Frontal cortex (tissue), 4 donors: ENCODE data around the gene MKNK2. TPM values are rescaled to one million over a fixed set of nuclear protein-coding genes. Genes with fewer than 3 reads are reported as not detected.
A peak's percentile ranks its signal among the peaks of the same experiment; 100 is the strongest.
"Not testable (repeated sequence)": the region's sequence is repeated elsewhere in the genome, so short reads cannot be mapped to it uniquely, and the experiment has no call there.

ENCODE experiments used
- DNase-seq, 2 donors: peaks; one replicate each; pipeline ENCODE4 v3.0.0; 2012; ENCODE audit warnings: low spot score in 2 of 2
- FAIRE-seq: peaks from 2 replicates; lab custom pipeline; 2012; peaks lifted over from hg19 to GRCh38; lab: Jason Lieb, UNC
- total RNA-seq: library from RNA; depleted of rRNA; stranded (reverse); fragments of >200 nt; gene quantifications from one replicate; pipeline ENCODE4 v1.2.3, GENCODE V29; 2014
- donor health status: control.
- donor health status: control.
- donor health status: control.

MKNK2 gene
- total RNA-seq = 18.3 TPM

DNA sequence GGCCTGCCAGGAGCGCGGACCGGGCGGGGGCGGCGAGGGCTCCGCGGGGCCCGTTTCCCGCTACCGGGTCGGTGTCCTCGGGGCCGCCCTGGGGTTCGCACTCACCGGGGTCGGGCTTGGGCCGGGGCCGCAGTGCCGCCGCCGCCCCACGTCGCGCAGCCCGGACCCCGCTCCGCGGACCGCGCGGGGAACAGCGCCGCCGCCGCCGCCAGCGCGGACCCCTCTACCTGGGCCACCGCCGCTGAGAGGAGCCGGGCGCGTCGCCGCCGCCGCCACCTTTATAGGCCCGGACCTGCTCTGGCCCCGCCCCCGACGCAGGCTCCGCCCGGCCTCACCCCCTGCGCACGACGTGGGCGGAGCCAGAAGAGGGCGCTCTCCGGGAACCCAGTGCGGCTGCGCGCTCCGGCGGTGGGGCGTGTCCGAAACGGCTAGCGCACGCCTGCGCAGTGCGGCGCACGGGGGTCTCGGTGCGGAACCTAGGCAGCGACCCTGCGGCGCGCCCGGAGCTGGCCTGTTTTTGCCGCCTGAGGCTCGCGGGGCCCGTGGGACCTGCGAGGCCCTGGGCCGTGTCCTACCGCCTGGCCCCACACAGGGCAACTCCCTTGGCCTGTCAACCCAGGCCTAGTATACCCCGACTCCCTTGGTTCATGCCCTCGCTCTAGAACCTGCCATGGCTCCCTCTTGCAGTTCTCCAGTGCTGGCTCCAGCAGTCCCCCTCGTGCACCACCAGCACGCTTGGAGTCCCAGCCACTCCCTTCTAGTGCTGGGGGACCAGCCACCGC lies at the start of gene MKNK2:
Gene MKNK2 (minus strand): TSS at position 254 of the 782 bp plus-strand sequence. CDS start 393 bp downstream, outside the sequence.
- no peak for FAIRE-seq

DNA sequence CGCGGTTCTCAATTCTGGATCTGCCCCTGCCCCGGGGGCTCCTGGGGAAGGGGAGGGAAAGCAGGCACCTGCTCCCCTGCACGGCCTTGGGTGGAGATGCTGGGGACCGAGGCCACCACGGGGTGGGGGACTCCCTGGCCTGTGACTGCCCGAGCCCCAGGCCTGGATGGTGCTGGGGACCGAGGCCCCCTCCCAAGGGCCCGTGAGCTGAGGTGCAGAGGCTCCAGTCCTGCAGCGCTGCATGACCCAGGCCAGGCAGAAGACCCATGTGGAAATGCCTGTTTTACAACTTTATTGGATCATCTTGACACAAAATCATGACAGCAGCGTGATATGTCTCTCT lies 49.6 kb upstream of the MKNK2 start:
- FAIRE-seq = no peak
- DNase-seq = no peak

More for the DNA sequence above, at the start of gene MKNK2:
- DNase-seq = peak; percentile 99 to 100

DNA sequence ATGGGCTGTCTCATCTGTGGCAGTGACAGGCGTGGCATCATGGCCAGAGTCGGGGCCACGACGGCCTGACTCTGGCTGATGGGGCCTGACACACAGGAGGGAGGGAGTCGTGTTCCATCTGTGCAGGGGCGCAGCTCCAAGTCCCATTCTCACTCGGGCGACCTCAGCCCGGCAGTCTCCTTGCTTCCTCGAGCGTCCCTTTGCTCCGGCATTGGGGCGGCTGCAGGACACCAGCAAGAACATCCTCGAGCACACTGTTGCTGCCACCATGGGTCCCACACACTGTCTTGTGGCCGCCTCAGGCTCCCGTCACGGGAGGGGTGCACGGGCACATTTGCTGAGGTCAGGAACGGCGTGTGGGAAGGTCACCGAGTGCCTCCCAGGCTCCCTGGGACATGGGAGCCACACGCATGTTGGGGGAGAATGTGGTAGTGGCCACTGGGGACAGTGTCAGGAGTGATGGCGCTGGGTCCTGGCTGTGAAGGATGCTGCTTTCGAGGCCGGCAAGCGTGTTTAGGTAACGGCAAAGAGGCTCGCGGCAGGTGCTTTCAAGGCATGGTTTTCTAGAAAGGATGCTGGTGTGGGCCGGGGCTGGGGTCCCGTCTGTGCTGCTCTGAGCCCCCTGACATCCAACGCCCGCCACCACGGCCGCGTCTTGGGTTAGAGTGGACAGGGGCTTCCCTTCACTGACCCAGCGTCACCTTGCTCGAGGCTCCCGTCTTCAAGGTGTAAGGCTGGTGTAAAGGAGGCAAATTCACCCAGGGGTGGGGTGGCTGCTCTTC lies 49.1 kb upstream of the MKNK2 start:
- FAIRE-seq (no peak), DNase-seq (no peak)

DNA sequence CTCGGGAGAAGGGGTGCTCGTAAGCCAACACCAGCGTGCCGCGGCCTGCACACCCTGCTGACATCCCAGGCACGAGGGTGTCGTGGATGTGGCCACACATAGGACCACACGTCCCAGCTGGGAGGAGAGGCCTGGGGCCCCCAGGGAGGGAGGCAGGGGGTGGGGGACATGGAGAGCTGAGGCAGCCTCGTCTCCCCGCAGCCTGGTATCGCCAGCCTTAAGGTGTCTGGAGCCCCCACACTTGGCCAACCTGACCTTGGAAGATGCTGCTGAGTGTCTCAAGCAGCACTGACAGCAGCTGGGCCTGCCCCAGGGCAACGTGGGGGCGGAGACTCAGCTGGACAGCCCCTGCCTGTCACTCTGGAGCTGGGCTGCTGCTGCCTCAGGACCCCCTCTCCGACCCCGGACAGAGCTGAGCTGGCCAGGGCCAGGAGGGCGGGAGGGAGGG lies 48.0 kb upstream of the MKNK2 start:
- FAIRE-seq (no peak), DNase-seq (no peak)

DNA sequence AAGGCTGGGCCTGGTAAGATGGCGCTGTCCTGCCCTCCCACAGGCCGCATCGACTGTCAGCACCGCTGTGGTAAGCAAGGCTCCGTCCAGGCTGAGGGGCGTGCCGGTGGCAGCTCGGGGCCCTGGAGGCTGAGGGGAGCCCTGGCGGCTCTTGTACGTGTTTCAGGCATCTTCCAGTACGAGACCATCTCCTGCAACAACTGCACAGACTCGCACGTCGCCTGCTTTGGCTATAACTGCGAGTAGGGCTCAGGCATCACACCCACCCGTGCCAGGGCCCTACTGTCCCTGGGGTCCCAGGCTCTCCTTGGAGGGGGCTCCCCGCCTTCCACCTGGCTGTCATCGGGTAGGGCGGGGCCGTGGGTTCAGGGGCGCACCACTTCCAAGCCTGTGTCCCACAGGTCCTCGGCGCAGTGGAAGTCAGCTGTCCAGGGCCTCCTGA lies 46.9 kb upstream of the MKNK2 start:
- DNase-seq (no peak), FAIRE-seq (no peak)

DNA sequence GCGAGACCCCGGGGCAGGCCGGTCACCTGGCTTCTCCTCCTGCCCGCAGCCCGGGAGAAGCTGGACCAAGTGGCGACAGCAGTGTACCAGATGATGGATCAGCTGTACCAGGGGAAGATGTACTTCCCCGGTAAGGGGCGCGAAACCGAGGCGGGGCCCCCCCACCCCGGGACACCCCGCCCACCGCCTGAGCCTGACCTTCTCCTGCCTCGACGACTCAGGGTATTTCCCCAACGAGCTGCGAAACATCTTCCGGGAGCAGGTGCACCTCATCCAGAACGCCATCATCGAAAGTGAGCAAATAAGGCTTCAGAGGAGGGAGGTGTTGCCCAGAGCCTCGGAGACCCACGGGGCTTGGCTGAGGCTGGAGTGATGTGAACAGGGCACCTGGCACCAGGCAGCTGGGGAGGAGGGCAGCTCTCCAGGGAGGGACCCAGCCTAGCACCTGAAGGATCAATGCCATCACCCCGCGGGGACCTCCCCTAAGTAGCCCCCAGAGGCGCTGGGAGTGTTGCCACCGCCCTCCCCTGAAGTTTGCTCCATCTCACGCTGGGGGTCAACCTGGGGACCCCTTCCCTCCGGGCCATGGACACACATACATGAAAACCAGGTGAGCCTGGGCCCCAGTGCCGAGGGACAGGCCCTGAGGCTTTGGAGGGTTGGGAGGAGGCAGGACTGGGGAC lies 46.3 kb upstream of the MKNK2 start:
- DNase-seq = no peak
- no peak for FAIRE-seq

DNA sequence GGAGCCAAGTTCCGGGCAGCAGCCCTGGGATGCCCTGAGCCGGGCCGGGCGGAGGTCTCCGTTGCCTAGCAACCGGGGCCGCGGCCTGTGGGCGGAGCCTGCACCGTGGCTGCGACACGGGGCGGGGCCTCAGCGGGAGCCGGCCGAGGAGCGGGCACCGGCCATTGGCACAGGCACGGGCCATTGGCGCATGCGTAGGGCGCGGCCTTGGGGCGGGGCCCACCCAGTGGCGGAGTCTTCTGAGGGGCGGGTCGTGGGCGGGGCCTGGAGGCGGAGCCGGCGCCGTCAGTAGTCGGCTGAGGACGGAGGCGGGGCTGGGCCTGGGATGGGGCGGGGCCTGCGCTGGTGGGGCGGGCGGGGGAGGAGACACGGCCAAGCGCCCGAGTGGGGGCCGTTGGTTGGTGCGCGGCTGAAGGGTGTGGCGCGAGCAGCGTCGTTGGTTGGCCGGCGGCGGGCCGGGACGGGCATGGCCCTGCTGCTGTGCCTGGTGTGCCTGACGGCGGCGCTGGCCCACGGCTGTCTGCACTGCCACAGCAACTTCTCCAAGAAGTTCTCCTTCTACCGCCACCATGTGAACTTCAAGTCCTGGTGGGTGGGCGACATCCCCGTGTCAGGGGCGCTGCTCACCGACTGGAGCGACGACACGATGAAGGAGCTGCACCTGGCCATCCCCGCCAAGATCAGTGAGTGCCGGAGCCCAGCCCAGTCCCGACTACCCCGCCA lies 45.6 kb upstream of the MKNK2 start, which contains the start of gene IZUMO4:
Gene IZUMO4 (plus strand): TSS at position 436 of the 723 bp plus-strand sequence. CDS start 31 bp downstream, at position 467.
- FAIRE-seq (no peak), DNase-seq (peak; percentile 99)

DNA sequence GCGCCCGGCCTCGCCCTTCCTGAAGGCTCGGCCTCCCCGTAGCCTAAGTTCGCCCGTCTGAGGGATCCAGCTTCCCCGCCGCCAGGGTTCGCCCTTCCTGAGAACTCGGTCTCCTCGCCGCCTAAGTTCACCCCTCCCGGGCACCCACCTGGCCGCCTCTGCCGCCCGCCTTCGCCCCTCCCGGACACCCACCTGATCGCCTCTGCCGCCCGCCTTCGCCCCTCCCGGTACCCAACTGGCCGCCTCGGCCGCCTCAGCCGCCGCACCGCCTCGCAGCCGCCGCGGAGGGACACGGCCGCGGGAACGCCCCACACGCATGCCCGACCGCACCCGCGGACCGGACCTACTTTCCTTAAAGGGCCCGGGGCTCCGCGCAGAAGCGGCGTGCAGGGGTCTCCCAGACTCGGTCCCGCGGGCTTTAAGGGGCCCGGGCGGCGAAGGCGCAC lies 45.0 kb upstream of the MKNK2 start, which contains the start of gene MOB3A:
Gene MOB3A (minus strand): TSS at position 293 of the 446 bp plus-strand sequence. CDS start 17,766 bp downstream, outside the sequence.
- DNase-seq = no peak
- no peak for FAIRE-seq

DNA sequence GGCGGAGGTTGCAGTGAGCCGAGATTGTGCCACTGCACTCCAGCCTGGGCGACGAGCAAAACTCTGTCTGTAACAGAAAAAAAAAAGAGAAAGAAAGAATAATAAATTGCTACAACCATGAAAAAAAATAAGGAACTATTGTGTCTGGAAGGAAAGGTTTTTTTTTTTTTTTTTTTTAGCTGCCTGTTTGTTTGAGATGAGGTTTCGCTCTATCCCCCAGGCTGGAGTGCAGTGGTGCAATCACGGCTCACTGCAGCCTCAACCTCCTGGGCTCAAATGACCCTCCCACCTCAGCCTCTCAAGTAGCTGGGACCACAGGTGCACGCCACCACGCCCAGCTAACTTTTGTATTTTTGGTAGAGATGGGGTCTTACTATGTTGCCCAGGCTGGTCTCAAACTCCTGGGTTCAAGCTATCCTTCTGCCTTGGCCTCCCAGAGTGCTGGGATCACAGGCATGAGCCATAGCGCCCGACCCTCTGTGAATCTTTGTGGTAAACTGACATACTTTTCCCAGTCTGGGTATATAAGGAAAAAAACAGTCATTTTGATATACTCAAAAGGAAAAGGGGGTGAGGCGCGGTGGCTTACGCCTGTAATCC lies 41.0 kb upstream of the MKNK2 start:
- FAIRE-seq, DNase-seq: not testable (repeated sequence)

DNA sequence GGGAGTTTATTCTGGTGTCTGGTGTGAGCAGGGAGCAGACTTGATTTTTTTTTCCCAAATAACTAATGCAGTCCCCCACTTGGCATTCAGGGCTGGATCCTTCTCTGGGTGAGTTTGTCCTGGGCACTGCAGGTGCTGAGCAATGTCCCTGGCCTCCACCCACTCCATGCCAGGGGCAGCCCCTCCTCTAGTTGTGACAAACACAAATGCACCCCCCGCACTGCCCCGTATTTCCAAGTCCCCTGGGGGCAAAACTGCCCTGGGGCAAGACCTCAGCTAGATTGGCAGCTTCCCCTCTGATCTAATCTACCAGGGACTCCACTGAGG lies 38.6 kb upstream of the MKNK2 start:
- DNase-seq (no peak), FAIRE-seq (no peak)

DNA sequence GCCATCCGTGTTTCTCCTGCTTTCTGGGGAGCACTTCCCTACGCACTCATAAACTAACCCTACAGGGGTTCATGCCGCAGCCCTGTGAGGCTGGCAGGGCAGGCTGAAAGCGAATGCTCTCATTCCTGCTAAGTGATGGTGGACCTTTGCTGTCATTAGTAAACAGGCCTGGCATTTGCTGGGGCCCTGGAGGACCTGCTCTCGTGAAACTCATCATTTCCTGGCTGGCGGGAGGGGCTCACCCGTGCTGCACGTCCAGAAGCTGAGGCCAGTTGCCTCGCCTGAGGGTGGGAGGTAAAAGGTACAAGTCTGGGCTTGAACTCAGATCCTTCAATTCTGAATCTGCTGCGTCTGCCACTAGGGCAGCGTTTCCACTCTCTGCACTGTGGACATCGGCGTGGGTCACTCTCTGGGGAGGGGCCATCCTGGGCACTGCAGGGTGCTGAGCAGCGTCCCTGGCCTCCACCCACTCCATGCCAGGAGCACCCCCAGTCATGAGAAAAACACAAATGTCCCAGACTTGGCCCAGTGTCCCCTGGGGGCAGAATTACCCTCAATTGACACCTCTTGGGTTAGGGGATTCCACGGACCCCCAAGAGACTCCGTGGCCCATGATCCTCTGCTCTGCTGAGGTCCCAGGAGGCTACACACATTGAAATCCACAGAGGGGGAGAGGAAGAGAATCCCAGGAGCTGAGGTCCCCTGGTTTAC lies 38.1 kb upstream of the MKNK2 start:
- FAIRE-seq (no peak), DNase-seq (no peak)

DNA sequence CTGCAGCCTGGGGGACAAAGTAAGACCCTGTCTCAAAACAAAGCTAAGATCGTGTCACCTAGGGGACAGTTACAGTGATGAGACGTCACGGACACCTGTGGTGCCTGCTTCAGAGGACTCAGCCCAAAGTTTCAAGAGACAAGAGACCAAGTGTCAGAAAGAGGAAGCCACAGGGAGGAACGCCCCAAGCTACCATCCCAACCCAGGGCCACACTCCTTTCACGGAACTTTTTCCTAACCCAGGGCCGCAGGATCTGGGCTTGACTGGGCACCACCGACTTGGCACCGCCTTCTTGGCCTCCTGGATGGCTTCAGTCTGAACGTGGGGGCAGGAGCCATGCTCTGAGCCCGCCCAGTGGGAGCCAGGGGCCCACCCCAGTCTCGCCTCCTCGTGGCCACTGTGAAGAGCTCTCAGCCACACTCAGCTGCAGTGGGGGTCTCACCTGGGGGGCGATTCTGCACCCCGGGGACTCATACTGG lies 36.6 kb upstream of the MKNK2 start:
- DNase-seq (no peak), FAIRE-seq (no peak)

DNA sequence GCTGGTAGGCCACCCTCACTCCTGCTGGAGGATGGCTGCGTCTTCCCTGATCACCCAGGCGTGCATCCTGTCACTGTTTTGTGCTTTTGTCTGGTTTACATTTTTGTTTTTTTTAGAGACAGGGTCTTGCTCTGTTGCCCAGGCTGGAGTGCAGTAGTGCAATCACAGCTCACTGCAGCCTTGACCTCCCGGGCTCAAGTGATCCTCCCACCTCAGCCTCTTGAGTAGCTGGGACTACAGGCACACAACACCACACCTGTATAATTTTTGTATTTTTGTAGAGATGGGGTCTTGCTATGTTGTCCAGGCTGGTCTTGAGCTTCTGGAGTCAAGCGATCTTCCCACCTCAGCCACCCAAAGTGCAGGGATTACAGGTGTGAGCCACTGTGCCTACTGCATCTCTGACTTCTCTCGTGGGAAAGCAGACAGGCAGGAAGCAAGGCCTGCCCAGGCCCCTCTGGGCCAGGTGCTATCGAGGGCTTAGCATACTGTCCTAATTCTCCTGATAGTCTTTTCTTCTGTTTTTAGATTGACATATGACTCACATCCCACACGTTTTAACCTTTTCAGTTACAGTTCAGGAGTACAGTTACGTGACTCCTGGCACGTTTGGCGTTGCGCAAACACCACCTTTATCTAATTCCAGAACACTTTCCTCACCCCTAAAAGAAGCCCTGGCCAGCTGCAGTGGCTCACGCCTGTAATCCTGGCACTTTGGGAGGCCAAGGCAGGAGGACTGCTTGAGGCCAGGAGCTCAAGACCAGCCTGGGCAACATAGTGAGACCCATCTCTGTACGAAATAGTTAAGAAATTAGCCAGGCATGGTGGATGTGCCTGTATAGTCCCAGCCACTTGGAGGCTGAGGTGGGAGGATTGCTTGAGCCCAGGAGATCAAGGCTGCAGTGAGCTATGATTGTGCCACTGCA lies 35.9 kb upstream of the MKNK2 start:
- DNase-seq, FAIRE-seq: not testable (repeated sequence)

DNA sequence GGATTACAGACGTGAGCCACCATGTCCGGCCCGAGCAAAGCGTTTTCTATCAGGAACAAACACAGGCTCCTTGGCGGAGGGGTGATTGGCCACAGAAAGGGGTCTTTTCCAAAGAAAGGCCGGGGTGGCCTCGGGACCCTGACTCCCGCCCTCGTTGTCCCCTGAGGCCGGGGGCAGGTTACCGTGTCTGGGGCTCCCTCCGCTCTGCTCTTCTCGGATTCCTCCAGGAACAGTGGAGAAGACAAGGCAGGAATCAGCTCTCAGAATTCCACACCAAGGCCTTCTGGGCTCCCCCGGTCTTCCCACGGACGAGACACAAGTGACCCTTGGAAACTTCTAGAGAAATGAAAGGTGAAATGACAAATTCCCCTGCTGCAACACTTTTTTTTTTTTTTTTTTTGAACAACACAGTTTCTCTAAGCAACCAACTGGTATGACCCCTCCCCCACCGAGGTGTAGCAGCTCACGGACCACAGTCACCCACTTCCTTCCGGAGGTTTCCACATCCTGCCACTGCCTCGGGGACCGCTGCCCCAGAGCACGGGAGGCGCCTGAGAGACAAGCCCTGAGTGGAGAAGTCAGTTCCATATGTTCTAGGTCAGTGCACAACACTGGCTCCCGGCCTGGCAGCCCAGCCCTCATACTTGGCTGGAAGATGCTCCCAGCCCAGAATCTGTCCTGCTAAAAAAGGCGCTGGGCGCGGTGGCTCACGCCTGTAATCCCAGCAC lies 34.1 kb upstream of the MKNK2 start:
- no peak for DNase-seq
- no peak for FAIRE-seq

DNA sequence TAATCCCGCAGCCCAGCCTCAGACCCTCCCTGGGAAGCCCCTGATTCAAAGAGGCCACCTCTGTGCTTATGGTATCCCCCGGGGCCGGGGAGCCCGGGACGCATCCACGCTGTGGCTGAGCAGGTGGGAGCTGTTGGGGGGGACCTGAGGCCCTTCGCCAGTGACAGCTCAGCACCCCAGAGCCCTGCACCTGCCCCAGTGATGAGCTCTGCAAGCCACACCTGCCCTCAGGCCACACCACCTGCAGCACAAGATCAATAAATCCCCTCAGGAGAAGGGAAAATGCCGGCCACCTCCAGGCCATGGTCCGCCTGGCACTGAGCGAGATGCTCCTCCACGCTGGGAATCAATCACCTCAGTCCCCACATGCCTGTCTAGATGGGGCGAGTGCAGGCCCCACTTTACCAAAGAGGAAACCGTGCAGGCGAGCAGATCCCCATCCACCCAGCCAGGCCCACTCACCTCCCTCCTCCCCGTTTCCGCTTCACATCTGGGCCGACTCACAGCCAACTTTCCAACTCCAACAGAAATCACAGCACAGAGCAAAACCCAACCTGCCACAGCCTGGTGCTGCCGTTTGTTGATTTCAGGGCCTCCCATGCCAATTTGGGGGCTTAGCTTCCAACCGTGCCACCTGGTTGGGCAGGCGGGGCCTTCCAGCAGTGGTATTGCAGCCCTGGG lies 32.3 kb upstream of the MKNK2 start:
- FAIRE-seq = no peak

More for the DNA sequence above, 32.3 kb upstream of the MKNK2 start:
- no peak for DNase-seq
